IMR-90 (cell line): ENCODE results near the gene GAL3ST3.

Experiments
- BHLHE40 ChIP-seq: fragments of 150-350 bp; IDR thresholded peaks from 2 replicates; pipeline ENCODE4 v1.6.1; 2016; ENCODE audit warnings: mild to moderate bottlenecking, low read depth, low read length
- CEBPB ChIP-seq: IDR thresholded peaks from 2 replicates; pipeline ENCODE4 v1.6.1; 2012; ENCODE audit warnings: low read depth, low read length, improper control_type of control experiment
- CHD1 ChIP-seq: IDR thresholded peaks from 2 replicates; pipeline ENCODE4 v1.6.1; 2012; ENCODE audit warnings: low read depth, low read length, improper control_type of control experiment
- CTCF ChIP-seq: conservative IDR thresholded peaks from 2 replicates; pipeline ENCODE4 v1.5.1; 2012; ENCODE audit warnings: mild to moderate bottlenecking, low read depth, low read length, improper control_type of control experiment
- FOS ChIP-seq: fragments of 150-350 bp; IDR thresholded peaks from 2 replicates; pipeline ENCODE4 v1.6.1; 2016; ENCODE audit warnings: low read depth, low read length
- MAFK ChIP-seq: IDR thresholded peaks from 2 replicates; pipeline ENCODE4 v1.6.1; 2012; ENCODE audit warnings: low read depth, low read length, improper control_type of control experiment
- MXI1 ChIP-seq: IDR thresholded peaks from 2 replicates; pipeline ENCODE4 v1.6.1; 2012; ENCODE audit warnings: low read depth, mild to moderate bottlenecking, low read length, moderate library complexity, borderline replicate concordance
- NFE2L2 ChIP-seq: fragments of 150-350 bp; IDR thresholded peaks from 2 replicates; pipeline ENCODE4 v1.6.1; 2016; ENCODE audit warnings: low read depth, mild to moderate bottlenecking, low read length
- POLR2A ChIP-seq: IDR thresholded peaks from 2 replicates; pipeline ENCODE4 v1.6.1; 2012; ENCODE audit warnings: mild to moderate bottlenecking, low read depth, low read length
- RAD21 ChIP-seq: IDR thresholded peaks from 2 replicates; pipeline ENCODE4 v1.6.1; 2012; ENCODE audit warnings: low read length, improper control_type of control experiment
- RCOR1 ChIP-seq: IDR thresholded peaks from 2 replicates; pipeline ENCODE4 v1.6.1; 2012; ENCODE audit warnings: mild to moderate bottlenecking, low read length, improper control_type of control experiment; ENCODE audit not compliant: insufficient replicate concordance
- RFX5 ChIP-seq: IDR thresholded peaks from 2 replicates; pipeline ENCODE4 v1.8.0; 2012; ENCODE audit warnings: low read depth, mild to moderate bottlenecking, low read length, moderate library complexity
- USF2 ChIP-seq: fragments of 150-350 bp; IDR thresholded peaks from 2 replicates; pipeline ENCODE4 v1.6.1; 2017; ENCODE audit warnings: mild to moderate bottlenecking, antibody characterized with exemption, low read length, low read depth

GRCh38 chr11:66047541-66048365, 1.2 kb downstream of the GAL3ST3 start:
- TF ChIP-seq CTCF: no peak
- TF ChIP-seq RCOR1: no peak
- no peak for TF ChIP-seq POLR2A
- TF ChIP-seq RFX5: no peak
- TF ChIP-seq FOS: no peak
- no peak for TF ChIP-seq MXI1
- TF ChIP-seq BHLHE40: no peak
- no peak for TF ChIP-seq RAD21
- no peak for TF ChIP-seq MAFK
- TF ChIP-seq USF2: no peak
- no peak for TF ChIP-seq NFE2L2
- no peak for TF ChIP-seq CEBPB
- TF ChIP-seq CHD1: no peak
